Keratinocyte (primary cell): ENCODE results near the gene EML1.

Experiments used
- CTCF ChIP-seq, 3 experiments: IDR thresholded peaks in 1 of 3; conservative IDR thresholded peaks in 1 of 3; optimal IDR thresholded peaks in 1 of 3; 2 replicates in 2 of 3; 3 replicates in 1 of 3; pipeline versions ENCODE3 to v1.5.1; 2011; ENCODE audit warnings: low read length in 3 of 3, mild to moderate bottlenecking in 3 of 3, moderate library complexity in 2 of 3, control low read depth in 1 of 3, inconsistent platforms in 1 of 3; ENCODE audit not compliant: insufficient read depth in 2 of 3; ENCODE audit errors: extremely low read depth in 1 of 3
- EZH2 ChIP-seq: IDR thresholded peaks from one replicate; pipeline ENCODE4 v1.6.1; 2012; ENCODE audit warnings: inconsistent platforms, mild to moderate bottlenecking, low read length, moderate library complexity

- TF ChIP-seq CTCF (optimal IDR thresholded peaks at IDR 0.05 in 1 of 3, IDR thresholded peaks at IDR 0.05 in 1 of 3, conservative IDR thresholded peaks at IDR 0.05 in 1 of 3; ENCODE audit: extremely low read depth in 1 of 3, insufficient read depth in 2 of 3, low read length in 3 of 3) (no peak), EZH2 (no peak)
Observed at GRCh38 chr14:99887407-99887806, 94.2 kb downstream of the EML1 start.
